Cardiac fibroblast (primary cell): ENCODE data around the gene TPH2.

Experiments
- DNase-seq, 2 donors: peaks; one replicate each; pipeline versions ENCODE4 v3.0.0 to v3.0.0-alpha.2; 2010; ENCODE audit warnings: low read depth in 2 of 2
- H3K4me3 ChIP-seq, 2 donors: replicated peaks in 1 of 2; 1 replicate in 1 of 2; 2 replicates in 1 of 2; pipeline ENCODE4 v1.5.1; 2011; ENCODE audit warnings: low read depth in 2 of 2, low read length in 2 of 2, mild to moderate bottlenecking in 2 of 2, moderate library complexity in 1 of 2
- CTCF ChIP-seq: IDR thresholded peaks from one replicate; pipeline ENCODE4 v1.5.1; 2011; ENCODE audit warnings: low read depth, mild to moderate bottlenecking, low read length, inconsistent platforms

The TPH2 gene

GRCh38 chr12:71938728-71939385, at the start of gene TPH2:
Gene TPH2 (plus strand): TSS chr12:71938845. CDS start chr12:71938987, 142 bp downstream.
- peak; percentile 71 for TF ChIP-seq CTCF
- DNase-seq: peak; percentile 54 to 63
- H3K4me3 ChIP-seq: no peak within 1 kb of the TSS

- no peak for DNase-seq
Measured at GRCh38 chr12:71890475-71890874, 48.2 kb upstream of the TPH2 start.

GRCh38 chr12:71892059-71892458, 46.6 kb upstream of the TPH2 start:
- H3K4me3 ChIP-seq: no peak overlapping the region
- TF ChIP-seq CTCF: no peak
- no peak for DNase-seq

More at GRCh38 chr12:71890475-71890874, 48.2 kb upstream of the TPH2 start:
- TF ChIP-seq CTCF: no peak
- no peak overlapping the region for H3K4me3 ChIP-seq

GRCh38 chr12:71896205-71896882, 42.3 kb upstream of the TPH2 start:
- no peak for DNase-seq
- TF ChIP-seq CTCF: no peak
- no peak overlapping the region for H3K4me3 ChIP-seq

GRCh38 chr12:71900091-71900490, 38.6 kb upstream of the TPH2 start:
- TF ChIP-seq CTCF: peak; percentile 28
- H3K4me3 ChIP-seq: no peak overlapping the region
- DNase-seq: peak; percentile 6 to 39

- no peak for TF ChIP-seq CTCF
- H3K4me3 ChIP-seq: no peak overlapping the region
- DNase-seq: peak in 1 of 2 donors; percentile 14
Measured at GRCh38 chr12:71904629-71905028, 34.0 kb upstream of the TPH2 start.
